ACC112 (cell line): ENCODE data around the gene PSRC1.

ENCODE experiments used
- H2AFZ ChIP-seq: fragments of 200-600 bp; sonication (generic); one replicate; pipeline ENCODE4 v1.6.0; 2017; ENCODE audit warnings: antibody characterized with exemption, low read length; ENCODE audit not compliant: unreplicated experiment
- H3K27ac ChIP-seq: fragments of 200-600 bp; sonication (generic); 2 replicates; pipeline ENCODE4 v1.5.1; 2014; ENCODE audit warnings: low read depth, mild to moderate bottlenecking, antibody characterized with exemption, low read length, moderate library complexity
- H3K27me3 ChIP-seq: fragments of 200-600 bp; sonication (generic); 2 replicates; pipeline ENCODE4 v1.6.1; 2014; ENCODE audit warnings: mild to moderate bottlenecking, antibody characterized with exemption, low read length, moderate library complexity, mixed read lengths; ENCODE audit not compliant: insufficient read depth
- H3K36me3 ChIP-seq: fragments of 200-600 bp; sonication (generic); 2 replicates; pipeline ENCODE4 v1.6.1; 2016; ENCODE audit warnings: mild to moderate bottlenecking, antibody characterized with exemption, low read length, moderate library complexity, mixed read lengths; ENCODE audit not compliant: insufficient read depth
- H3K4me1 ChIP-seq: fragments of 200-600 bp; sonication (generic); one replicate; pipeline ENCODE4 v1.6.1; 2016; ENCODE audit warnings: low read length, mixed read lengths; ENCODE audit not compliant: insufficient read depth, unreplicated experiment, control insufficient read depth
- H3K4me3 ChIP-seq: fragments of 200-600 bp; sonication (generic); 2 replicates; pipeline ENCODE4 v1.5.1; 2014; ENCODE audit warnings: mild to moderate bottlenecking, low read depth, low read length
- H3K79me2 ChIP-seq: fragments of 200-600 bp; sonication (generic); one replicate; pipeline ENCODE4 v1.6.0; 2016; ENCODE audit warnings: low read length; ENCODE audit not compliant: control insufficient read depth, unreplicated experiment, insufficient read depth

PSRC1 gene

DNA sequence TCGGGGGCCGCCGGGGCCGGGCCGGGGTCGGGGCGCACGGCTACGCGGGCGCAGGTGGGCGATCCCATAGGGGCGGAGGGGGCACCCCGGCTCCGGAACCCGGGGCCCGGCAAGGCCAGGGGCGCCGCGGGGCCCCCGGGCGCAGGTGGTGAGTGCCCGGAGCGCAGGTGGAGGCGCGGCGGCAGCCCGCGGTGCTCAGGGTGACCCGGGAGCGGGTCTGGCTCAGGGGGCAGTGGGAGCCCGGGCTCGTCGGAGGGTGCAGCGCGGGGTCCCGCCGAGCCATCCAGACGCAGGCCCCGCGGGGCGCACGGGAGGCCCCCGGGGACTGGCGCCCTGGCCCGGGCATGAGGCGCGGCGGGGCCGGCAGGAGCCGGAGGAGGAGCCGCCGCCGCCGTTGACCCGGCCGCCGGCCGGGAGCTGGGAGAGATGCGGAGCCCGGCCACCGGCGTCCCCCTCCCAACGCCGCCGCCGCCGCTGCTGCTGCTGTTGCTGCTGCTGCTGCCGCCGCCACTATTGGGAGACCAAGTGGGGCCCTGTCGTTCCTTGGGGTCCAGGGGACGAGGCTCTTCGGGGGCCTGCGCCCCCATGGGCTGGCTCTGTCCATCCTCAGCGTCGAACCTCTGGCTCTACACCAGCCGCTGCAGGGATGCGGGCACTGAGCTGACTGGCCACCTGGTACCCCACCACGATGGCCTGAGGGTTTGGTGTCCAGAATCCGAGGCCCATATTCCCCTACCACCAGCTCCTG lies 33.1 kb downstream of the PSRC1 start:
- peak overlapping the region; percentile 73 for H3K4me3 ChIP-seq
- H3K27me3 ChIP-seq = peaks cover 6% of the 10 kb centered on the region
- no peaks in the 10 kb centered on the region for H3K79me2 ChIP-seq
- H3K4me1 ChIP-seq = peaks cover 4% of the 10 kb centered on the region
- H3K27ac ChIP-seq = no peak overlapping the region
- H3K36me3 ChIP-seq = no peaks in the 10 kb centered on the region
- H2AFZ ChIP-seq = peak overlapping the region; percentile 68

DNA sequence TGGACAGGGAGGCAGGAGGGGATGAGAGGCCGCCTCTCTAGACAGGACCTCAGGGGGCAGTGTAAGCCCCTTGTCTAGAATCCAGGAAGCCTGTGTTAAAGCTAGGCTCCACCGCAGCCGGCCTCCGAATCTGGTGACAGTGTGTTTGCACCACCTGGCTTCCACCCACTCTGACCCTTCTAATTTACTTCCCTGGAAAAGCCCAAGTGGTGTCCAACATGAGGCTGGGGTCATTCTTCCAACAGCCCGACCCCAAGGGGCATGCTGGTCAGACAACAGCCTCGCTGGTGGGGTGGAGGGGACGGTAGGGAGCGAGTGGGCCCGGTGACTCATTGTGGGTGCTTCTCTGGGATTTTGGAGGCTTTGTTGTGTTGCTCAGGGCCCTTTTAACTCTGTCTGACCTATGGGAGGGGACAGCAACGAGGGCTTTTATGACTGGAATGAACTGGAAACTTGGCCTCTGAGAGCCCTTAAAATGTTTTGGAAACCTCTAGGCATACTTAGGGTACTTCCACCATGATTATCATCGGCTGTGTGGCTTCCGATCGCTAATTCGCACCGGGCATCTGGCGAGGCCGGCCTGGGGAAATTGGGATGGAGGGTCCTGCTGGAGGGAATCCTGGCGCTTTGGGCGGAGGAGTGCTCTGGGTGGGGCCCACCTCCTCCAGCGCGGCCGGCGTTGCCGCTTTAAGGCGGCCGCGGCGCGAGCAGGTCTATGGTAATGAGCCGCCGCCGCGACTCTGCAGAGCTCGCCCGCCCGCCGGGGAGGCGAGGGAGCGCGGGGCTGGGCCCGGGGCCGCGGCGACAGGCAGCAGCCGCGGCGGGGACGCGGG lies 33.9 kb downstream of the PSRC1 start, which contains the start of gene CELSR2:
Gene CELSR2, plus strand, starts transcription at position 743 of the 833 bp plus-strand sequence. CDS start 541 bp downstream, outside the sequence.
- H3K4me3 ChIP-seq = peak within 1 kb of the TSS; percentile 73
- H3K36me3 ChIP-seq = no peaks in the 10 kb centered on the region
- peaks cover 6% of the 10 kb centered on the region for H3K27me3 ChIP-seq
- no peak within 1 kb of the TSS for H3K27ac ChIP-seq
- peaks cover 4% of the 10 kb centered on the region for H3K4me1 ChIP-seq
- no peaks in the 10 kb centered on the region for H3K79me2 ChIP-seq
- H2AFZ ChIP-seq = peak within 1 kb of the TSS; percentile 68

DNA sequence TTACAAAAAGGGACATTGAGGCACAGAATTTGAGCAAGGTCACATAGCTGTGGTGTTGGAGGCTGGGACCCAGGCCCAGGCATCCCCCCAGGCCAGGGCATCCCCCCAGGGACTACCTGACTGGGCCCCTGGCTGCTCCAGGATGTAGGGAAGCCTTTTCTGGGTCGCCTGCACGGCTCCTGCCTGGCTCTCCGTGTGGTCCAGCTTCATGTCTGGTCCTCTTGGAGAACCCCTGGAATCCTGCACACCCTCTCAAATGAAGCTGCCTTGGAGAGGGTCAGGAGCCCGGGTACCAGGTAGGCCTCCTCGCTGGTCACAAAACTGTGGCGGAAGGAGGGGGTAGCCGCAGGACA lies 34.5 kb downstream of the PSRC1 start:
- Histone ChIP-seq H3K79me2 (no peaks in the 10 kb centered on the region), H3K27ac (no peak overlapping the region), H3K4me1 (peaks cover 4% of the 10 kb centered on the region), H3K36me3 (no peaks in the 10 kb centered on the region), H3K4me3 (no peak overlapping the region), H2AFZ (no peak overlapping the region), H3K27me3 (peaks cover 6% of the 10 kb centered on the region)

DNA sequence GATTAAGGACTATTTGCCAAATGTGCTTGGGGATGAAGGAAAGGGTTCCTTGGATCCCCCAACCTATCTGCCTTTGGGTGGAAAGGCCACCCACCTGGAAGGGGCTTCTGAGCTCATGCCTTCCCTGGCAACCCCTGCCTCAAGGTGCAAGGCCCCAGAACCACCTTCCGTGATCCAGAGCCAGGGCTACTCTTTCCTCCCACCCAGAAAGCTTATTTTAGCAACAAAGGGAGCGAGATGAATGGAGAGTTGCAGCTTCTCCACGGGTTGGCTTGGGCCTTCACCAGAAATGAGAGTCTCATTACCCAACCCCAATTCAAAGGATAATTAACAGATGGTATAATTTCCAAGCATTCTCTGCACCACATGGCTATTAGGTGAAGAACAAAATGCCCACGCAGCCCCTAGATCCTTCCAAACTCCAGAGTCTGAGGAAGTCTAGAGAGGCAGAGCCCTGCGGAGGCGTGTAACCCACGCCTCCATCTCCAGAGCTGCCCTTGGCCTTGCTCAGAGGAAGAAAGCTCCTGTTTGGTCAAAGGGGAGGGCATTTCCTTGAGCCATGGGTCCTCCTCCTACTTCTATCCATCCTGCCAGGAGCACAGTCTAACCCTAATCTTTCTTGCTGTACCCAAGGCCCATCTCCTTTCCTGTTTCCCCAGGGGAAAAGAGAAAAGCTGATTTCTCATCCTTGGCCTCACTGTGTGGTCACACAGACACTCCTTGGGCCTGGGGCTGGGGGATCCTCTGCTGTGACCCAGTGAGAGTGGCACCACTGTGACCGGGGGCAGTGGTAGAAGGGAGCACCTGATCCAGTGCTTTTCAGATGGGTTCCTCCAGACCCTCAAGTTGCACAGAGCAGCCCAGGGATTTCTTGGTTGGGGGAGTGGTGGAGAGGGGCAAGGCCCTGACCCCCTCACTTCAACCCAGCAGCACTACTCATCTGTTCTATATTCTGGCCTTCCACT lies 35.3 kb downstream of the PSRC1 start:
- no peak overlapping the region for H3K27ac ChIP-seq
- no peak overlapping the region for H2AFZ ChIP-seq
- H3K79me2 ChIP-seq = no peaks in the 10 kb centered on the region
- no peak overlapping the region for H3K4me3 ChIP-seq
- H3K27me3 ChIP-seq = peaks cover 6% of the 10 kb centered on the region
- no peaks in the 10 kb centered on the region for H3K36me3 ChIP-seq
- H3K4me1 ChIP-seq = peaks cover 4% of the 10 kb centered on the region

DNA sequence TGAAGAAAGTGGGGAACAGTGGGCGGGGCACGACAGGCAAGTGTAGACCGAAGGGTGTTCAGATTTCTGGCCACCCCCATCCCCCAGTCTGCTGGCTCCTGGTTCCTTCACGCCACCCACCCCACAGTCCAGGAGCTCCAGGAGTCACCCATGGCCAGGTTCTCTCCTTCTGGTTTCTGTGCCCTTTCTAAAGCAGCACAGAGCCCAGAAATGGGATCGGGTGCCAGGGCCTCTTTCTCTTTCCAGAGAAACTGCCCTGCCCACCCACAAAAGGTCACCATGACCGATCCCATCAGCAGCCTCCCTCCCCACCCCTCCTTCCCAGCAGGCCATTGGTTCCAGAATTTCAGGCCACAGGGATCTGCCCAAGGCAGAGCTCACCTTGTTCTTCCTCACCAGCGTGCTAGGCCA lies 36.8 kb downstream of the PSRC1 start:
- H3K27ac ChIP-seq = no peak overlapping the region
- peaks cover 6% of the 10 kb centered on the region for H3K27me3 ChIP-seq
- no peak overlapping the region for H2AFZ ChIP-seq
- no peaks in the 10 kb centered on the region for H3K36me3 ChIP-seq
- no peak overlapping the region for H3K4me3 ChIP-seq
- H3K4me1 ChIP-seq = peaks cover 4% of the 10 kb centered on the region
- H3K79me2 ChIP-seq = no peaks in the 10 kb centered on the region

DNA sequence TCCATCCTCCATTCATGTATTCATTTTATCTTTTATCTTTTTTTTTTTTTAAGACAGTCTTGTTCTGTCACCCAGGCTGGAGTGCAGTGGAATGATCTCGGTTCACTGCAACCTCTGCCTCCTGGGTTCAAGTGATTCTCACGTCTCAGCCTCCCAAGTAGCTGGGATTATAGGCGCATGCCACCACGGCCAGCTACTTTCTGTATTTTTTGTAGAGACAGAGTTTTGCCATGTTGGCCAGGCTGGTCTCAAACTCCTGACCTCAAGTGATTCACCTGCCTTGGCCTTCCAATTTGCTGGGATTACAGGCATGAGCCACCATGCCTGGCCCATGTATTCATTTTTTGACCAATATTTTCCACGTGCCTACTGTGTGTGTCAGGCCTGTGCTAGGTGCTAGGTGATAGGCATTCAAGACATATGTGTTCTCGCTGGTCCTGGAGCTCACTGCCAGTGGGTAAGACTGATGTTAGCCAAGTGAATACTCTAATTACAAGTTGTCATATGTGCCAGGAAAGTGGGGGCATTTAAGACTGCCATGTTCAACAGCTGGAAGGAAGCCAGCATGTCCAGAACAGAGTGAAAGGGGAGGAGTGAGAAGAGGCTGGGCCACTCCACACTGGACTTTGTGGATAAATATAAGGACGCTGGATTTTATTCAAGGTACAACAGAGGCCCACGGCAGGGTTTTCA lies 38.9 kb downstream of the PSRC1 start:
- no peak overlapping the region for H3K4me3 ChIP-seq
- no peak overlapping the region for H3K27ac ChIP-seq
- peaks cover 16% of the 10 kb centered on the region for H3K4me1 ChIP-seq
- peaks cover 2% of the 10 kb centered on the region; the same call in 1 of the 2 replicates for H3K36me3 ChIP-seq
- H3K79me2 ChIP-seq = no peaks in the 10 kb centered on the region
- H3K27me3 ChIP-seq = no peaks in the 10 kb centered on the region
- no peak overlapping the region for H2AFZ ChIP-seq

DNA sequence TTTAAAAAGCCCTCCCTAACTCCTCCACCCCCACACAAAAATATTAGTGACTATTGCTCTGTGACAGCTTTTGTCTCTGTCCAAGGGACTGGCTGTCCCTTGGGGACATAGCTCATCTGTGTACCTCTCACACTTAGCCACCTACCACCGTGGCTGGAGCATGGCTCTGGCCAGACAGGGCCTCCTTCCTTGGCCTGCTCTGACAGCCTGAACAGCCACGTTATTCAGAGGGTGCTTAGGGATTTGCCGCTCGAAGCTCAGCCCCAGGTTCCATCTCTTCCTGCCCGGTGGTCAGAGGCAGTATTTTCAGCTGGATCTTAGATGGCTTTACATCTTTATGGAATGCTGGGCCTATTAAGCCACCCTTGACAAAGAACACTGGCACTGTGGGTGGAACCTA lies 39.7 kb downstream of the PSRC1 start:
- Histone ChIP-seq H3K36me3 (peaks cover 6% of the 10 kb centered on the region; the same call in 1 of the 2 replicates), H3K27ac (no peak overlapping the region), H3K4me3 (no peak overlapping the region), H2AFZ (no peak overlapping the region), H3K79me2 (no peaks in the 10 kb centered on the region), H3K4me1 (peaks cover 14% of the 10 kb centered on the region), H3K27me3 (no peaks in the 10 kb centered on the region)

DNA sequence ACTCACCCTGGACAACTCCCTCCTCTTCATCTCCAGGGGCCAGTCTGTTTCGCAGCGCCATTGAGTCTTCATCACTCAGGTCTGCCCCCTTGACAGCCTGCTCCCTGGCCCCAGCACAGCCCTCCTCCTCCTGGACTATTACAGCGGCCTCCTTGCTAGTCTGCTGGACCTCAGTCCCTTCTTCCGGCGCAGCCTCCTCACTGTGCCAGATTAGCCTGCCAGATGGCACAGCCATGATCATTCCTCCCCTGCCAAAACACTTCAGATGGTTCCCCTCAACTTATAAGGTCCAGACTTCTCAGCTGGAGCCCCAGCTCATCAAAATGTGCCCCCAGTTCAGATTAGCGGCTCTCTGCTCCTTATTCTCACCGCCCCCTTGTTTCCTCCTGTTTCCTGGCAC lies 40.6 kb downstream of the PSRC1 start:
- Histone ChIP-seq H3K27me3 (no peaks in the 10 kb centered on the region), H3K27ac (no peak overlapping the region), H3K79me2 (no peaks in the 10 kb centered on the region), H2AFZ (no peak overlapping the region), H3K4me1 (peaks cover 14% of the 10 kb centered on the region), H3K4me3 (no peak overlapping the region), H3K36me3 (peaks cover 15% of the 10 kb centered on the region; the same call in 1 of the 2 replicates)

DNA sequence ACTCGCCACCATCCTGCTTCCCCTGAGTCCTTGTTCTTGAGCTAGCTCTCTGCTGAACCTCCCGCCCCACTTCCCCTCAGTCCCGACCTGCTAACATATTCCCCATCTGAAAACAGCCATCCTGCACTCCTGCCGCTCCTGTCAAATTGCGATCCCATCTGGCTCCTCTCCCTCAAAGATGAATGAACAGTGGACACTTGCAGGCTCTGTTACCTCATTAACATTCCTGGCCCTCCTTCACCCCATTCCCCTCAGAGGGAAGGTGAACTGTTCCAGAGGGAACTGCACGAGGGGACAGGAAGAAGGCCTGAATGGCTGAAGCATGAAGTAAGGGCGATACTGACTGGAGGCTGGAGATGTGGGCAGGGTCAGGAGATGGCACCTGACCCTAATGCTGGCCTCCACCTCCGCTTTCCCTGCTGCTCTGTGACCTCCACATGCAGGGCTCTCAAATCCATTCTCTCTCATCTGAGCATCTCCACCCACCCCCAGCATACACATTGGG lies 41.1 kb downstream of the PSRC1 start:
- H3K27ac ChIP-seq = no peak overlapping the region
- no peaks in the 10 kb centered on the region for H3K27me3 ChIP-seq
- H3K79me2 ChIP-seq = no peaks in the 10 kb centered on the region
- H3K4me3 ChIP-seq = no peak overlapping the region
- no peak overlapping the region for H2AFZ ChIP-seq
- H3K36me3 ChIP-seq = peaks cover 18% of the 10 kb centered on the region; the same call in 1 of the 2 replicates
- peaks cover 14% of the 10 kb centered on the region for H3K4me1 ChIP-seq
